Measurements from ENCODE around the gene C19orf44.
A peak's percentile ranks its signal among the peaks of the same experiment; 100 is the strongest.
"Not testable (repeated sequence)": the region's sequence is repeated elsewhere in the genome, so short reads cannot be mapped to it uniquely, and the experiment has no call there.

Gene C19orf44

DNA sequence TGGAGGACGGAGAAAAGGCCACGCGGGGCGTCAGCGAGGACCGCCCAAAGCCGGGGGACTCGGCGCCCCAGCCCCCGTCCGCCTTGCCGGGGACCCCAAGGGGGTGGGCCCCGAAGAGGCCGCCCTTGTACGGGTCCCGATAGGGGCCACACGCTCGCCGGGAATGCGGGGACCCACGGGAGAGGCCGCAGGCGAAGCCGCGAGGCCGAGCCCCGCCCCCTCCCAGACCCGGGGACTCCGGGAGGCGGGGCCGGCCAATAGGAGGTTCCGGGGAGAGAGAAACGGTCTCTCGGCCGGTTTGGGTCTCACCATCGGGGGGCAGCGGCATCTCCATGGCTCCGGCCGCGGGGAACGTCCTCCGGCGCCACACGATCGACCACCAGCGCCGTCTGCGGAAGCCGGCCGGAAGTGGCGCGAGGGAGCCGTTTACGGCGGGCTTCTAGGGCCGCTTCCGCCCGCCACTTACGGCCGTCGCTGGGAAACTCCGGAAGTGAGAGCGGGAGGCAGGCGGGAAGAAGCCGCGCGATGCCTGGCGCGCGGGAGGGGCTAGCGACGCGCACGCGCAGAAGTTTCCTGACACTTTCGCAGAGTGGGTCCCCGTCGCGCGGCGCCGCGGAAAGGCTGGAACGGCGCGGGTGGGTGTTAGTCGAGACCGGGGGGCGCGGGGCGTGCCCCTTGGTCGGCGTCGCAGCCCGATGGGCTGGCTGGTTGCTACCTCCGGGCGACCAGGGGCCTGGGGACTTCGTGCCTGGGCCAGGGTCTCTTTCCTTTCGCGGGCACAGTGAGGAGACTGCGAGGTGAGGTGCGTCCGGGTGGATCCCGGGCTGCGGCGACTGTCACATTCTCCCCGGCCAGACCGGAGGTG, 46.1 kb downstream of the C19orf44 start, which contains the start of gene CHERP:
Gene CHERP (minus strand): TSS at position 393 of the 865 bp plus-strand sequence. CDS start 59 bp downstream, at position 334.
- Histone ChIP-seq H3K36me3 (ENCODE audit: insufficient read depth, insufficient read length, low read length) (peaks cover 49% of the 10 kb centered on the region), H3K9ac (ENCODE audit: insufficient read length, low read depth) (peak within 1 kb of the TSS; percentile 99), H3K4me3 (ENCODE audit: insufficient read length, low read depth) (peak within 1 kb of the TSS; percentile 99), H3K4me1 (ENCODE audit: insufficient read depth, insufficient read length) (peaks cover 13% of the 10 kb centered on the region), H3K27me3 (ENCODE audit: insufficient read depth, insufficient read length) (no peaks in the 10 kb centered on the region), H3K9me3 (ENCODE audit: insufficient read depth, low read length) (no peaks in the 10 kb centered on the region)
- TF ChIP-seq SUZ12 (IDR thresholded peaks at IDR 0.05; ENCODE audit: extremely low read depth, insufficient read depth, insufficient read length) (no peak), ZNF274 (IDR thresholded peaks at IDR 0.05; ENCODE audit: low read depth, low read length) (no peak), YY1 (IDR thresholded peaks at IDR 0.05; ENCODE audit: insufficient read depth, insufficient read length) (no peak)
- peak; percentile 89 for DNase-seq (ENCODE audit: low read depth, low spot score)

DNA sequence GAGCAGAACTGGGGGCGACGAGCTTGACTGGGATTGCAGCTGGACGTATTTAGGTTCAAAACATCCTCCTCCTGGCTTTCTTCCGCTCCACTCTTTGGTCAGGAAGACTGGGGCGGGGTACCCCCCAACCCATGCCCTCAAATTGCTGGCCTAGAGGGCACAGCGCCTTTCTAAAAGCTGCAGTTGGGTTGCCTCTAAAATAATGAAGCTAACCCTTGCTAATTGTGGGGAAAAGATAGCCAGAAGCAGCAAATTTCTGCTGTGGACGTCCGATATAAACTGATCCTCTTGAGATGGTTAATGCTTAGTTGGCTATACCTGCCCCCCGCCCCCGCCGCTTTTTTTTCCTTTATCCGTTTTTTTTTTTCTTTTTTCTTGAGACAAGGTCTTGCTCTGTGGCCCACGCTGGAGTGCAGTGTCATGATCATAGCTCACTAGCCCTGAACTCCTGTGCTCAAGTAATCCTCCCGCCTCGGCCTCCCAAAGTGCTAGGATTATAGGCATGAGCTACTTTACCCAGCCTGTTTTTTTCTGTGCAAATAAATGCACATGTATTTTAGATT, 46.8 kb downstream of the C19orf44 start:
- TF ChIP-seq YY1 (IDR thresholded peaks at IDR 0.05; ENCODE audit: insufficient read depth, insufficient read length) (no peak), SUZ12 (IDR thresholded peaks at IDR 0.05; ENCODE audit: extremely low read depth, insufficient read depth, insufficient read length) (no peak), ZNF274 (IDR thresholded peaks at IDR 0.05; ENCODE audit: low read depth, low read length) (no peak)
- H3K9me3 ChIP-seq (ENCODE audit: insufficient read depth, low read length): no peaks in the 10 kb centered on the region
- DNase-seq (ENCODE audit: low read depth, low spot score): no peak
- H3K4me1 ChIP-seq (ENCODE audit: insufficient read depth, insufficient read length): peaks cover 13% of the 10 kb centered on the region
- H3K4me3 ChIP-seq (ENCODE audit: insufficient read length, low read depth): peak overlapping the region; percentile 99
- peak overlapping the region; percentile 99 for H3K9ac ChIP-seq (ENCODE audit: insufficient read length, low read depth)
- H3K36me3 ChIP-seq (ENCODE audit: insufficient read depth, insufficient read length, low read length): peaks cover 42% of the 10 kb centered on the region
- no peaks in the 10 kb centered on the region for H3K27me3 ChIP-seq (ENCODE audit: insufficient read depth, insufficient read length)

DNA sequence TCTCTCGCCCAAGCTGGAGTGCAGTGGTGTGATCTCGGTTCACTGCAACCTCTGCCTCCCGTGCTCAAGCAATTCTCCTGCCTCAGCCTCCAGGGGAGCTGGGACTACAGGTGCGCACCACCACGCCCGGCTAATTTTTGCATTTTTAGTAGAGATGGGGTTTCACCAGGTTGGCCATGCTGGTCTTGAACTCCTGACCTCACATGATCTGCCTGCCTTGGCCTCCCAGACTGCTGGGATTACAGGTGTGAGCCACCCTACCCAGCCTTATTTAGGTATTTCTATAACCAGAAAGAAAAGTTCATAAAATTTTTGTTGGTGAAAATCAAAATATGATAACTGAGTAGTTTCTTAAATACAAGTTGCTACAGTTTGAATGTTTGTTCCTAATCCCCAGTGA, 47.5 kb downstream of the C19orf44 start:
- H3K9me3 ChIP-seq (ENCODE audit: insufficient read depth, low read length); H3K4me3 ChIP-seq (ENCODE audit: insufficient read length, low read depth); H3K27me3 ChIP-seq (ENCODE audit: insufficient read depth, insufficient read length); DNase-seq (ENCODE audit: low read depth, low spot score): not testable (repeated sequence)
- Histone ChIP-seq H3K4me1 (ENCODE audit: insufficient read depth, insufficient read length) (peaks cover 13% of the 10 kb centered on the region), H3K9ac (ENCODE audit: insufficient read length, low read depth) (peak overlapping the region; percentile 99), H3K36me3 (ENCODE audit: insufficient read depth, insufficient read length, low read length) (peaks cover 36% of the 10 kb centered on the region)

DNA sequence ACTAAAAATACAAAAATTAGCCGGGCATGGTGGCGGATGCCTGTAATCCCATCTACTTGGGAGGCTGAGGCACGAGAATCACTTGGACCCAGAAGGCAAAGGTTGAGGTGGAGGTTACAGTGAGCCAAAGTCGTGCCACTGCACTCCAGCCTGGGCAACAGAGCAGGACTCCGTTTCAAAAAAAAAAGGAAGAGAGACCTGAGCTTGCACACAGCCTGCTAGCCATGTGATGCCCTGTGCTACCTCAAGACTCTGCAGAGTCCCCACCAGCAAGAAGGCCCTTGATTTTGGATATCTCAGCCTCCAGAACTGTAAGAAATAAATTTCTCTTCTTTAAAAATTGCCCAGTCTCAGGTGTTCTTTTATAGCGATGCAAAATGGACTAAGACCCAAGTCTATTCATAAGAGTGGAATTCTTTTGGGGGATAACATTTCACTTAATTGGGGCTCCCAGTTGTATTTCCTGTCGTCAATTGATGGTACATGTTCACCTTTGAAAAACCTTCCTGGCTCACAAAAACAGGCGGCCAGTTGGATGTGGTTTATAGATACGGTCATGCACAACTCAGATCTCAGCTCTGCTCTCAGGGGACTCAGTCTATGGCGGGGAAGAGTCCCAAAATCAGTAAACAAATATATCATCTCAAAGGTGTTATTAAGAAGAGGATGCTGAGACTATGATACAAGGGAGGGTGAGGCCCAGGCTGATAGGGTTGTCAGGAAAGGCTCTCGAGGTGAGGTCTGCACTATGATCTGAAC, 48.5 kb downstream of the C19orf44 start:
- H3K9ac ChIP-seq (ENCODE audit: insufficient read length, low read depth): peak overlapping the region; percentile 32
- no peak for DNase-seq (ENCODE audit: low read depth, low spot score)
- TF ChIP-seq SUZ12 (IDR thresholded peaks at IDR 0.05; ENCODE audit: extremely low read depth, insufficient read depth, insufficient read length) (no peak), ZNF274 (IDR thresholded peaks at IDR 0.05; ENCODE audit: low read depth, low read length) (no peak), YY1 (IDR thresholded peaks at IDR 0.05; ENCODE audit: insufficient read depth, insufficient read length) (no peak)
- peaks cover 28% of the 10 kb centered on the region for H3K36me3 ChIP-seq (ENCODE audit: insufficient read depth, insufficient read length, low read length)
- no peaks in the 10 kb centered on the region for H3K9me3 ChIP-seq (ENCODE audit: insufficient read depth, low read length)
- no peaks in the 10 kb centered on the region for H3K27me3 ChIP-seq (ENCODE audit: insufficient read depth, insufficient read length)
- no peak overlapping the region for H3K4me3 ChIP-seq (ENCODE audit: insufficient read length, low read depth)
- H3K4me1 ChIP-seq (ENCODE audit: insufficient read depth, insufficient read length): peaks cover 11% of the 10 kb centered on the region

DNA sequence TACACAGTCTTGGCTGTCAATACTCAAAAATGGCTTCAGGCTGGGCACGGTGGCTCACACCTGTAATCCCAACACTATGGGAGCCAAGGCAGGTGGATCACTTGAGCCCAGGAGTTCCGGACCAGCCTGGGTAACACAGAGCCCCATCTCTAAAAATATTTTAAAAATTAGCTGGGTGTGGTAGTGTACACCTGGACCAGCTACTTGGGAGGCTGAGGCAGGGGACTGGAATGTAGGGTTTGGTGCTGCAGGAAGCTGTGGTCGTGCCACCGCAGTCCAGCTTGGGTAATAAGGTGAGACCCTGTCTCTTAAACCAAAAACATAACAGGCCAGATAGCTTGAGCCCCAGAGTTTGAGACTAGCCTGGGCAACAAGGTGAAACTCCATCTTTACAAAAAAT, 52.8 kb downstream of the C19orf44 start:
- H3K27me3 ChIP-seq (ENCODE audit: insufficient read depth, insufficient read length): no peaks in the 10 kb centered on the region
- TF ChIP-seq YY1 (IDR thresholded peaks at IDR 0.05; ENCODE audit: insufficient read depth, insufficient read length): no peak
- TF ChIP-seq SUZ12 (IDR thresholded peaks at IDR 0.05; ENCODE audit: extremely low read depth, insufficient read depth, insufficient read length): no peak
- TF ChIP-seq ZNF274 (IDR thresholded peaks at IDR 0.05; ENCODE audit: low read depth, low read length): no peak
- H3K9ac ChIP-seq (ENCODE audit: insufficient read length, low read depth): no peak overlapping the region
- no peak for DNase-seq (ENCODE audit: low read depth, low spot score)
- no peak overlapping the region for H3K4me3 ChIP-seq (ENCODE audit: insufficient read length, low read depth)
- H3K9me3 ChIP-seq (ENCODE audit: insufficient read depth, low read length): no peaks in the 10 kb centered on the region
- H3K4me1 ChIP-seq (ENCODE audit: insufficient read depth, insufficient read length): peaks cover 5% of the 10 kb centered on the region
- peaks cover 29% of the 10 kb centered on the region for H3K36me3 ChIP-seq (ENCODE audit: insufficient read depth, insufficient read length, low read length)

DNA sequence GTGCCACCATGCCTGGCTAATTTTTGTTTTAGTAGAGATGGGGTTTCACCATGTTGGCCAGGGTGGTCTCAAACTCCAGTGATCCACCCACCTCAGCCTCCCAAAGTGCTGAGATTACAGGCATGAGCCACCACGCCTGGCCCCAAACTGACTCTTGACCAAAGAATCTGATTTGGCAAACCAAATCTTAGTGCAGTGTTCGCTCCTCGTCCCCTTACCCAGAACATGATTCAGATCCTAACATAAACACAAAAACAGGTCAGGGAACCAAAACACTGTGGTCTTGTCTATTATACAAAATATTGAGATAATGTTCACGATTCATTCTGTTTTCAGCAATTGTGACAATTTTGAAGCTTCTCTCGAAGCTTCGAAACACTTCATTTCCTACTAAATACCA, 55.7 kb downstream of the C19orf44 start:
- not testable (repeated sequence) for H3K9ac ChIP-seq (ENCODE audit: insufficient read length, low read depth); H3K9me3 ChIP-seq (ENCODE audit: insufficient read depth, low read length); H3K4me1 ChIP-seq (ENCODE audit: insufficient read depth, insufficient read length); DNase-seq (ENCODE audit: low read depth, low spot score); H3K4me3 ChIP-seq (ENCODE audit: insufficient read length, low read depth); H3K27me3 ChIP-seq (ENCODE audit: insufficient read depth, insufficient read length)
- H3K36me3 ChIP-seq (ENCODE audit: insufficient read depth, insufficient read length, low read length): peaks cover 45% of the 10 kb centered on the region

DNA sequence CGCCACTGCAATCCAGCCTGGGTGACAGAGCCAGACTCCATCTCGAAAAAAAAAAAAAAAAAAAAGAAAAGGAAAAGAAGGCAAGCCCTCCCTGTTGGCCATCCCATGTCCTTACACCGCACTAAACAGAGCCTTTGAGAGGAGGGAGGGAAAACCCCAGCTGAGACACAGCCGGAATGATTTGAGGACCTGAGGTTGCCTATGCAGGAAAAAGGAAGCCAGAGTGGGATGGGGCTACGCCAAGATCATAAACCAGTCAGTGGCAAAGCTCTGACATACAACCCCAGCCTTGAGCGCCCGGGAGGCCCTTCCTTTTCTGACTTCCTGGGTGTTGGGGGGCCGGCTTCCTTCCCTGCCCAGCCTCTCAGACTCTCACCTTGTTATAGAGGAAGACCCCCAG, 58.6 kb downstream of the C19orf44 start:
- no peaks in the 10 kb centered on the region for H3K27me3 ChIP-seq (ENCODE audit: insufficient read depth, insufficient read length)
- H3K4me1 ChIP-seq (ENCODE audit: insufficient read depth, insufficient read length): no peaks in the 10 kb centered on the region
- no peak for DNase-seq (ENCODE audit: low read depth, low spot score)
- H3K9me3 ChIP-seq (ENCODE audit: insufficient read depth, low read length): no peaks in the 10 kb centered on the region
- H3K36me3 ChIP-seq (ENCODE audit: insufficient read depth, insufficient read length, low read length): peaks cover 62% of the 10 kb centered on the region
- no peak overlapping the region for H3K4me3 ChIP-seq (ENCODE audit: insufficient read length, low read depth)
- H3K9ac ChIP-seq (ENCODE audit: insufficient read length, low read depth): no peak overlapping the region
- TF ChIP-seq ZNF274 (IDR thresholded peaks at IDR 0.05; ENCODE audit: low read depth, low read length) (no peak), SUZ12 (IDR thresholded peaks at IDR 0.05; ENCODE audit: extremely low read depth, insufficient read depth, insufficient read length) (no peak), YY1 (IDR thresholded peaks at IDR 0.05; ENCODE audit: insufficient read depth, insufficient read length) (no peak)

Measured in NT2/D1 (cell line).